ENCODE results near the gene ZNF12. TPM values are rescaled to one million over a fixed set of nuclear protein-coding genes. Genes with fewer than 3 reads are reported as not detected.
A peak's percentile ranks its signal among the peaks of the same experiment; 100 is the strongest.
"Not testable (repeated sequence)": the region's sequence is repeated elsewhere in the genome, so short reads cannot be mapped to it uniquely, and the experiment has no call there.

Gene ZNF12
- total and polyA plus RNA-seq, 10 donors: 9.7 to 43.2 (median 29.8) TPM

DNA sequence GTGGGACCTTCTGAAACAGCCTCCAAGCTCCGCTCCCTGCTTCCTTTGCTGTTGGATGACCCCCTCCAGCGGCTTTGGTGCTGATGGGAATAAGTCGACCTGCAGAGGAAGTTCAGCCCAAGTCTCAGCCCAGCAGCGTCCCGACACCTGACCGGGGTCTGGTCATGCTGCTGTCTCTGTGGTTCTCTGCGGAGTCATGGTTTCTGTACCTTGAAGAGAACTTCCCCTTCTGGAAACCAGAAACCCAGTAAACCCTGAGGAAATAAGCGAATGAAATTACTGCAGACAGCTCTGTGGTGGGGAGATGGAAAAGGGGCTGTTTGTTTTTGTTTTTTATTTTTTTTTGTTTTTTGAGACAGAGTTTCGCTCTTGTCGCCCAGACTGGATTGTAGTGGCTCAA, 18.3 kb upstream of the ZNF12 start:
- Histone ChIP-seq H3K4me3 (peak overlapping the region in 1 of 8 donors; percentile 43), H3K36me3 (no peaks in the 10 kb centered on the region), H3K9me3 (no peaks in the 10 kb centered on the region), H3K27ac (peak overlapping the region in 5 of 8 donors; percentile 20 to 68 (median 49)), H3K4me1 (peaks cover 0 to 29% (median 12%) of the 10 kb centered on the region in 6 donors), H3K27me3 (replicated peaks in 1 of 7) (no peaks in the 10 kb centered on the region)
- peak; percentile 88 for DNase-seq
- TF ChIP-seq POLR2A (IDR thresholded peaks at IDR 0.05) (no peak), POLR2AphosphoS5 (IDR thresholded peaks at IDR 0.05) (peak in 2 of 3 donors; percentile 24 to 47)
- 33 to 49% (median 46%) methylated on average over 10 of the region's 10 CpGs for WGBS, 5 donors
- intact Hi-C loops (cut with DNase I; ENCODE audit: low total_unique reads): no loop called here

DNA sequence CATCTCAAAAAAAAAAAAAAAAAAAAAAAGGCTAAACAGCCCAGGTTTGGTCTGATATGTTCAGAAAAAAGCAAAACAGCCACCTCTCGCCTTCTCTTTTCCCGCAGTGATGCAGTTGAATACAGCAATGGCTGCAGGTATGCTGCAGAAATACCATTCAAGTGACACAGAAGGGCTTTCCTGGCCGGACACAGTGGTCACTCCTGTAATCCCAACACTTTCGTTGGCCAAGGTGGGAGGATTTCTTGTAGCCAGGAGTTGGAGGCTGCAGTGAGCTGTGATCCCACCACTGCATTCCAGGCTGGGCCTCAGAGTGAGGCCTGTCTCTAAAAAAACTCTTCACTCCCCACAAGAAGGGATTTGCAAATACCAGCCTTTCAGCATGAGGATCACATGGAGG, 17.6 kb upstream of the ZNF12 start:
- H3K36me3 ChIP-seq; DNase-seq; H3K27me3 ChIP-seq (replicated peaks in 1 of 7); H3K4me3 ChIP-seq; intact Hi-C loops (cut with DNase I; ENCODE audit: low total_unique reads); H3K9me3 ChIP-seq: not testable (repeated sequence)
- Histone ChIP-seq H3K4me1 (peaks cover 0 to 27% (median 12%) of the 10 kb centered on the region in 6 donors), H3K27ac (peak overlapping the region in 1 of 8 donors; percentile 68)
- 79 to 90% (median 85%) methylated on average over 3 to 4 of the region's 4 CpGs for WGBS, 5 donors

DNA sequence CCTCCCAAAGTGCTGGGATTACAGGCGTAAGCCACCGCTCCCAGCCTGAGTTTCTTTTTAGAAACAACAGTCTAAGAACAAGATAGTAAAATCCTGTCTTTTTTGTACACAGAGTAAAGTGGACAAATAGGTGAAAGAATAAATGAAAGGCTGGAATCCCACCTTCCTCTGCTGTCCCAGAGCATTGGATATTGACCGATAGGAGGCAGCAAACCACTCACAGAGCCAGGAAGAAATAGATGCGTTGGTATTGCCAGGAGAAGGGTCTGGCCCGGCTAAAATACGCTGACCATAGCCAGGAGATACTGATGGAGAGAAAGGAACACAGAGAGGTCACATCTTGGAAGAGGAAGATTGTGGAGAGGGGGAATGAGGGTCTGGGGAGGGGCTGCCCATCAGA, 11.4 kb upstream of the ZNF12 start:
- intact Hi-C loops (cut with DNase I; ENCODE audit: low total_unique reads): no loop called here
- Histone ChIP-seq H3K4me1 (no peaks in the 10 kb centered on the region), H3K36me3 (no peaks in the 10 kb centered on the region), H3K9me3 (no peaks in the 10 kb centered on the region), H3K27ac (no peak overlapping the region), H3K27me3 (replicated peaks in 1 of 7) (peaks cover 0 to 17% (median 0%) of the 10 kb centered on the region in 7 donors), H3K4me3 (no peak overlapping the region)
- 48 to 66% (median 63%) methylated on average over 6 of the region's 6 CpGs for WGBS, 5 donors
- TF ChIP-seq, protein P1, sequence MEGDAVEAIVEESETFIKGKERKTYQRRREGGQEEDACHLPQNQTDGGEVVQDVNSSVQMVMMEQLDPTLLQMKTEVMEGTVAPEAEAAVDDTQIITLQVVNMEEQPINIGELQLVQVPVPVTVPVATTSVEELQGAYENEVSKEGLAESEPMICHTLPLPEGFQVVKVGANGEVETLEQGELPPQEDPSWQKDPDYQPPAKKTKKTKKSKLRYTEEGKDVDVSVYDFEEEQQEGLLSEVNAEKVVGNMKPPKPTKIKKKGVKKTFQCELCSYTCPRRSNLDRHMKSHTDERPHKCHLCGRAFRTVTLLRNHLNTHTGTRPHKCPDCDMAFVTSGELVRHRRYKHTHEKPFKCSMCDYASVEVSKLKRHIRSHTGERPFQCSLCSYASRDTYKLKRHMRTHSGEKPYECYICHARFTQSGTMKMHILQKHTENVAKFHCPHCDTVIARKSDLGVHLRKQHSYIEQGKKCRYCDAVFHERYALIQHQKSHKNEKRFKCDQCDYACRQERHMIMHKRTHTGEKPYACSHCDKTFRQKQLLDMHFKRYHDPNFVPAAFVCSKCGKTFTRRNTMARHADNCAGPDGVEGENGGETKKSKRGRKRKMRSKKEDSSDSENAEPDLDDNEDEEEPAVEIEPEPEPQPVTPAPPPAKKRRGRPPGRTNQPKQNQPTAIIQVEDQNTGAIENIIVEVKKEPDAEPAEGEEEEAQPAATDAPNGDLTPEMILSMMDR (IDR thresholded peaks at IDR 0.05 in 8 of 11, conservative IDR thresholded peaks at IDR 0.05 in 3 of 11): peak in 4 of 11 experiments; percentile 9 to 38 (median 14)
- TF ChIP-seq POLR2A (IDR thresholded peaks at IDR 0.05) (no peak), POLR2AphosphoS5 (IDR thresholded peaks at IDR 0.05) (no peak)
- no peak for DNase-seq

DNA sequence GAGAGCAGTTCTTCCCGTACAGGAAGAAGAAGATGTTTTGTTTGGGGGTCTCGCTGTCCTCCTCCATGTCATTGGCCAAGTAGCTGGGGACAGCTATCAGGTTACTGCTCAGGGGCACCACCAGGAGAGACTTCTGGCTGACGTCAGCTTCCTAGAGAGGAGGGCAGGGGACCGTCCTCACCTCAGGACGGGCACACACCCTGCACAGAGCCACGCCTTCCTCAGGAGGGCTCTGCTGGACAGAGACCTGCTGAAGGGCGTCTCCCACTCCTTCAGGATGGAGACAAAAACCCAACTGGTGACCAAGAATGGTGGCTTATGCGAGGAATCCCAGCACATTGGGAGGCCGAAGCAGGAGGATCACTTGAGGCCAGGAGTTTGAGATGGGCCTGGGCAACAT, 9.2 kb upstream of the ZNF12 start:
- H3K4me3 ChIP-seq; DNase-seq; H3K4me1 ChIP-seq; H3K36me3 ChIP-seq; H3K27ac ChIP-seq; H3K9me3 ChIP-seq; intact Hi-C loops (cut with DNase I; ENCODE audit: low total_unique reads): not testable (repeated sequence)
- WGBS, 5 donors: 69 to 86% (median 82%) methylated on average over 8 to 9 of the region's 9 CpGs
- peaks cover 0 to 17% (median 0%) of the 10 kb centered on the region in 7 donors for H3K27me3 ChIP-seq (replicated peaks in 1 of 7)

DNA sequence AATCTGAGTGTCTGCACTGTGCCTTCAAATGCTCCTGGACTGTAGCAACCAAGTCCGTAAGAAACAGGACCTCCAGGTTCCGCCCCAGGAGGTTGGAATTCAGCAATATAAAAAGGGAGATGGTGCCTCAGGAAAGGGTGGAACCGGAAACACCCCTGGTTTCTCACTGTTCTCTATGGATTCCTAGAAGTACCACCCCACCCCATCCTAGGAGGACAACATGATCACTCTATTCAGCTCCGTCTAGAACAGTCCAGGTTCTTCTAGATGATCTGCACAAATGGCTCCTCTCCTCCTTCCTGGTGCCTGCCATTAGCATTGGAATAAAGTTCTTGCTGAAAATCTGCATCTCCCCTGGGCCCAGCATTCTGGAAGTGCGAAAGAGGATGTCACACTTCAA, 7.6 kb upstream of the ZNF12 start:
- Histone ChIP-seq H3K27ac (no peak overlapping the region), H3K9me3 (no peaks in the 10 kb centered on the region), H3K27me3 (replicated peaks in 1 of 7) (peaks cover 0 to 24% (median 0%) of the 10 kb centered on the region in 7 donors), H3K4me1 (no peaks in the 10 kb centered on the region), H3K4me3 (no peak overlapping the region), H3K36me3 (no peaks in the 10 kb centered on the region)
- WGBS, 5 donors: 71 to 84% (median 82%) methylated on average over 5 of the region's 5 CpGs
- TF ChIP-seq POLR2A (IDR thresholded peaks at IDR 0.05) (no peak), POLR2AphosphoS5 (IDR thresholded peaks at IDR 0.05) (no peak)
- TF ChIP-seq, protein P1 (IDR thresholded peaks at IDR 0.05 in 8 of 11, conservative IDR thresholded peaks at IDR 0.05 in 3 of 11): no peak
- intact Hi-C loops (cut with DNase I; ENCODE audit: low total_unique reads): no loop called here
- DNase-seq: no peak

DNA sequence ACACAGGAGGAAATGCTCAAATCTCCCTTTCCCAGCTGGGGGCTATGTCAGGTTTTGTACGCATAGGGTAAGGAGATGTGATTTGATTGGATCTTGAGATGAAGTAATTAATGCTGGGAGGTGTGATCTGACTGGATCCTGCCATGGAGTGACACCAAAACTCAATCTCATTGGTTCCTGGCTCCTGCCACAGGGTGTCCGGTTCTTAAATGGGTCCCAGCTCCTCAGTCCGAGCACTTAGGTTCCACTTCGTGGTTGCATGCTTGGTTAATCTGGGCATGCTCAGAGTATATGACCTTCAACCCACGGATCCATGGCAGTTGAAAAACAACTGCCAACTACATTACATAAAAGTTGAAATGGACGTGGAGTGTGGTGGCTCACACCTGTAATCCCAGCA, 3.1 kb upstream of the ZNF12 start:
- 72 to 89% (median 87%) methylated on average over 4 to 6 of the region's 6 CpGs for WGBS, 5 donors
- Histone ChIP-seq H3K4me1 (peaks cover 9 to 24% (median 21%) of the 10 kb centered on the region in 6 donors), H3K27me3 (replicated peaks in 1 of 7) (peaks cover 0 to 7% (median 0%) of the 10 kb centered on the region in 7 donors), H3K36me3 (peaks cover 0 to 7% (median 3%) of the 10 kb centered on the region in 6 donors), H3K9me3 (no peaks in the 10 kb centered on the region), H3K27ac (no peak overlapping the region), H3K4me3 (no peak overlapping the region)
- DNase-seq: no peak
- TF ChIP-seq, protein P1 (IDR thresholded peaks at IDR 0.05 in 8 of 11, conservative IDR thresholded peaks at IDR 0.05 in 3 of 11): no peak
- no peak for TF ChIP-seq POLR2A (IDR thresholded peaks at IDR 0.05)
- TF ChIP-seq POLR2AphosphoS5 (IDR thresholded peaks at IDR 0.05): no peak
- intact Hi-C loops (cut with DNase I; ENCODE audit: low total_unique reads): no loop called here

Measured in spleen (tissue), 11 donors.